Right renal cortex interstitium (tissue), 3 donors: ENCODE measurements around the gene GALK2. TPM values are rescaled to one million over a fixed set of nuclear protein-coding genes. Genes with fewer than 3 reads are reported as not detected.
"Not testable (repeated sequence)": the region's sequence is repeated elsewhere in the genome, so short reads cannot be mapped to it uniquely, and the experiment has no call there.

Experiments used
- DNase-seq, 3 donors: peaks; one replicate each; pipeline ENCODE4 v3.0.0-alpha.2; 2013; ENCODE audit warnings: low read depth in 3 of 3, low spot score in 2 of 3
- polyA plus RNA-seq, 3 donors: library from polyadenylated mRNA; unstranded; fragments of 120-200 nt; gene quantifications; one replicate each; pipeline ENCODE4 v1.2.1, GENCODE V29; 2013; ENCODE audit not compliant: insufficient read length in 3 of 3

GALK2 gene
- polyA plus RNA-seq, 3 donors: 30.7 to 35.7 (median 31.4) TPM

DNA sequence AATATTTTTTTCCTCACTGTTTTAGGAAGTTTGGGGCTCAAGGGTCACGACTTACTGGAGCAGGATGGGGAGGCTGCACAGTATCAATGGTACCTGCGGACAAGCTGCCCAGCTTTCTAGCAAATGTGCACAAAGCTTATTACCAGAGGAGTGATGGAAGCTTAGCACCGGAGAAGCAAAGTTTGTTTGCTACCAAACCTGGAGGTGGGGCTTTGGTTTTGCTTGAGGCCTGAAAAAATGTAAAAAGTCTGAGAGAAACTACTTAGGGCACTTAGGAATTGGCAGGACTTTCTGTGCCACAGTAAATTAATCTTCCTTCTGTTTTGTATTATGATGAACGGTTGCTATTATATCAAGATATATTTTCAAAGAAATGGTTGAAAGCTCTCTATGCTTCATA, 157.9 kb downstream of the GALK2 start:
- no peak for DNase-seq

DNA sequence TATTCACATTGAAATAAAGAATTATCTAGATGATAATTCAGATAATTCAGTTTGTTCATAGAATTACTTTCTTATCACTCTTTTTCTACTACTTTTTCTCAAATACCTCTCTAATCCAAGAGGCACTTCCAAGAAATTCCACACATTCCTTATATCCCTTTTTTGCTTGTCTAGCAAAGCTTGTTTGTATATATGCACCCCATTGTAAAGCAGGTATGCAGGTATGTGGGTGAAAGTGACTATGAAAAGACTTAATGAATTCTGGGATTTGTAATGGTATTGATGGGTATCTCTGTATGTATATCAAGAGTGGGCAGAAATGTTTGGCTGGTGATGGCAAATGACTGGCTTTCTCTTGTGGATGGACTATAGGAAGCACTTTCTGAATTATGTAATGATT, 158.9 kb downstream of the GALK2 start:
- no peak for DNase-seq

DNA sequence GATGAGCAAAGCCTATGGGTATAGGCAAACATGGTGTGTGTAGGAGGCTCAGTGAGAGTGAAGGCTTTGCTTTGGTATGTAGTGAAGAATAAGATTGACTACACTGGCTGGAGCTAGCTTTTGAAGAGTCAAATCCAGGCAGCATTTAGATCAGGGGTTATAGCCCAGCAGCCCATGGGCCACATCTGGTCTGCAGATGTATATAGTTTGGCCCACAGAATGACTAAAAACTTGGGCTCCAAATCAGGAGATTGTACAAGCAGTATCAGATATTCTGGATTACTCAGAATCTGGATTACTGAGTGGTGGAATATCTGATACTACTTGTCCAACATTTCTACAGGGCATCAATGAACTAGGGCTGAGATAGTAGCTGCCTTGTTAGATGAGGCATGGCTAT, 160.1 kb downstream of the GALK2 start:
- no peak for DNase-seq

DNA sequence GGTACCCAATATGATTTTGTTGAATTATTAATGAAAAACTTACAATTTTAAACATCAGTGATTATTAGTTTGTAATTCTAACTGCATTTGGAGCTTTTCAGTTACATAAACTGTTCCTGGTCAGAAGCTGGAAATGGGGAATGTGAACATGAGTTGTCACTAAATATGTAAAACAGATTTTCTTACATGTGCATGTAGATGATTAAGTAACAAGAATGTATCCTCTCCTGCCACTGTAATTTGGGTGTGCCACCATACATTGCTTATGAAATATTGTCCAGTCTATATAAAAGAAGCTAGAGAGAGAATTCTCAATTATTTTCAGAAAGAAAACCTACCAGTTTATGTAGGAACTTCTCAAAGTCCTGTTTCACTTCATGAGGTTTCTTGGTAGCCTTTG, 161.4 kb downstream of the GALK2 start:
- DNase-seq: no peak

DNA sequence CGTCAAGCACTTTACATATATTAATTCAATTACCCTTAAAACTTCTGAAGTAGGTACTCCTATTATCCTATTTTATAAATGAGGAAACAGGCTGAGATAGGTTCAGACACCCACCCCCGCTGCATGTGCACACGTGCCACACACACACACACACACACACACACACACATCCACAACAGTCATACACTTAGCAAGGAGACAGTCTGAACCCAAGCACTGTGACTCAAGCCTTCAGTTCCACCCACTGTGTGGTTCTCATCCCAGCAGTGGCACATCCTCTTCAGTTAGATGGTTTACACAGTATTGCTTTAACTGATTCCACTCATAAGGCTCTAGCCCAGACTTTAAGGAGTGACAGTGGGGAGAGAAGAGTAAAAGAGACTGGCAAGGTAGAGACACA, 161.9 kb downstream of the GALK2 start:
- DNase-seq: no peak

DNA sequence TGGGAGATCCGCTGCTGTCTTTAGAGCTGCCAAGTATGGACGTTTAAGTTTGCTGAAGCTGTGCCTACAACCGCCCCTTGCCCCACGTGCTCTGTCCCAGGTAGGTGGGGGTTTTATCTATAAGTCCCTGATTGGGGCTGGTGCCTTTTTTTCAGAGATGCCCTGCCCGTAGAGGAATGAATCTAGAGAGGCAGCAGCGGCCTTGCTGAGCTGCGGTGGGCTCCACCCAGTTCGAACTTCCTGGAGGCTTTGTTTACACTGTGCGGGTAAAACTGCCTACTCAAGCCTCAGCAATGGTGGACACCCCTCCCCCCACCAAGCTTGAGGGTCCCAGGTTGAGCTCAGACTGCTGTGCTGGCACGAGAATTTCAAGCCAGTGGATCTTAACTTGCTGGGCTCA, 169.6 kb downstream of the GALK2 start:
- DNase-seq: no peak

DNA sequence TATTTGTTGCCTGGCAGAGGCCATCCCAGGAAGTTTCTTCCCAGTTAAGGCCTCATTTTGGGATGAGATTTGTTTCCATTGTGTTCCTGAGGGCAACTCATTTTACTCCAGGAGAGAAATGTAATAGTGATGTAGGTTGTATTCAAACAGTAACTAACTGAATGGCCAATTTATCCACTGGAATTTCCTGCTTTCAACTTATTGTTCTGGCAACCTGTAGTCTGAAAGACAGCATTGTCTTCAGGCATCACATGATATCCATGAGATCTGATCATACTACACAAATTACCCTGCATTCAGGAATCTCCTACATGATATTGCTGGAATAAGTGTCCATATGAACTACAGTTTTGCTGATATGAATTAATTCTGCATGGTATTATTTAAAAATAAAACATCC, 173.5 kb downstream of the GALK2 start:
- DNase-seq: no peak

DNA sequence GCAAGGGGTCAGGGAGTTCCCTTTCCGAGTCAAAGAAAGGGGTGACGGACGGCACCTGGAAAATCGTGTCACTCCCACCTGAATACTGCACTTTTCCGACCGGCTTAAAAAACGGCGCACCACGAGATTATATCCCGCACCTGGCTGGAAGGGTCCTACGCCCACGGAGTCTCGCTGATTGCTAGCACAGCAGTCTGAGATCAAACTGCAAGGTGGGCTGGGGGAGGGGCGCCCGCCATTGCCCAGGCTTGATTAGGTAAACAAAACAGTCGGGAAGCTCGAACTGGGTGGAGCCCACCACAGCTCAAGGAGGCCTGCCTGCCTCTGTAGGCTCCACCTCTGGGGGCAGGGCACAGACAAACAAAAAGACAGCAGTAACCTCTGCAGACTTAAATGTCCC, 184.4 kb downstream of the GALK2 start:
- not testable (repeated sequence) for DNase-seq

DNA sequence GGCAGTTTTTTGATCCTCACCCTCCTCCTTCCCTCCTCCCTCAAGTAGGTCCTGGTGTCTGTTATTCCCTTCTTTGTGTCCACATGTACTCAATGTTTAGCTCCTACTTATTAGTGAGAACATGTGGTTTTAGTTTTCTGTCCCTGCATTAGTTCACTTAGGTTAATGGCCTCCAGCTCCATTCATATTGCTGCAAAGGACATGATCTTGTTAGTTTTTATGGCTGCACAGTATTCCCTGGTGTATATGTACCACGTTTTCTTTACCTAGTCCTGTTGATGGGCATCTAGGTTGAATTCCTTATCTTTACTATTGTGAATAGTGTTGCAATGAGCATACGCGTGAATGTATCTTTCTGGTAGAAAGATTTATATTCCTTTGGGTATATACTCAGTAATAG, 191.3 kb downstream of the GALK2 start:
- no peak for DNase-seq

DNA sequence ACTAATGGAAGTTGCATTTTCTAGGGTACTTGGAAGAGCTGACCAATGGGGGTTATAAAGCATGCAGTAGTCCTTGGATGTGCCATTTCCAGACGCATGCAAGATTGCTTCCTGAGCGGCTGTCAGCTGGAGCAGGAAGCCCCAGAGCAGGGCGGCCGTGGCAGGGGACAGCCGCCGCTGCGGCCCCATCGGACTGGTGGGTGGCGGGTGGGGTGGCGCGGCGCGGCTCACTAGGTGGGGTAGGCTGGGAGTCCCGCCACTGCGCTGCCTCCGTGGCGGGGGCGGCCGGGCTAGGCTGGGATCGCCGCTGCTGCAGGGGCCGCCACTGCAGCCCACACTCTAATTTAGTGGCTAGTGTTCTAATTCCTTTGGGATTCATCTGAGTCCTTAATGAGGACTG, 196.4 kb downstream of the GALK2 start:
- DNase-seq: no peak

DNA sequence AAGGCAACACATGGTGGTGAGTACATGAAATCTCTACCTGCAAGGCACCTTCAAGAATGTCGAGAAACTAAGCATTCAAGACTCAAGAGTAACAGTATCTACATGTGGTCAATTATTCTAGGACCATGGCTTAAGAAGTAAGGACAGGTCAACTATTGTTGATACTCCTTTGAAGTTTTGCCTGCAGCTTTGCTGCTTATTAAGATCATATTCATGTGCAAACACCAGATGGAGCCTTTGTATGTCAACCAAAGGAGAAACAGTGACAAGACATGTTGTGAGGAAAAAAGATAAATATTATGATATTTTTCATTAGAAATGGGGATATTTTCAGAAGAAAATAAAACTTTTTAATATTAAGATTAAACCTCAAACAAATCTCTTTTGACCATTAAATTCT, 200.7 kb downstream of the GALK2 start:
- no peak for DNase-seq

DNA sequence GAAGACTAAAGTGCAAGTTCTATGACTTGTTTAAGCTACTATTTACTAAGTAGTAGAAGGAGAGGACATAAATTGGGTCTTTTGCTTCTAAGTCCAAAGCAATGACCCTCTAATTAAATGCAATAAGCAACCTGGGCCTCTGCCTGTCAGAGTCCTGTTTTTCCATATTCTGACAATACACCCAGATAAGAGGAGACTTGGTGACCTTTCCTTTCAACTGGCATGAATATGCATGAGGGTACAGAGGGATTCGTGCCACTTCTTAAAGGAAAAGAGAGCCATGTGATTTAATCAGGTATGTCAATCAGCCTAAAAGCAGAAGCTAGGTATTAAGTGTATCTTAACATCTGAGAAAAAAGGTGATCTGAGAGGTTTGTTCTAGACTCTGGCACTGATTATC, 202.3 kb downstream of the GALK2 start:
- no peak for DNase-seq

DNA sequence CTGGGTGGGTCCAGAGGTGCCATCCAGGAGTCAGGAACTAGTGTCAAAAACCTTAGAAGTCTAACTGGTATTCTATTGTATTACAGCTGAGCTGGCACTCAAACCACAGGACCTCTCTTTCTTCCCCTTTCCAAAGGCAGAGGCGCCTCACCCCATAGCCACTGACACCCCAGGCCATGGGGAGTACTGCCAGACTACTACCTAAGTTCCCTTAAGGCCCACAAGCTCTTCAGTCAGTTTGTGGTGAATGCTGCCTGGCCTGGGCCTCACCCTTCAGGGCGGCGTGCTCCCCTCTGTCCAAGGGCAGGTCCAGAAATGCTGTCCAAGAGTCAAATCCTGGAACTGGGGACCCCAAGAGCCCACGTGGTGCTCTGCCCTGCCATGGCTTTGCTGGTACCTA, 209.9 kb downstream of the GALK2 start:
- no peak for DNase-seq

DNA sequence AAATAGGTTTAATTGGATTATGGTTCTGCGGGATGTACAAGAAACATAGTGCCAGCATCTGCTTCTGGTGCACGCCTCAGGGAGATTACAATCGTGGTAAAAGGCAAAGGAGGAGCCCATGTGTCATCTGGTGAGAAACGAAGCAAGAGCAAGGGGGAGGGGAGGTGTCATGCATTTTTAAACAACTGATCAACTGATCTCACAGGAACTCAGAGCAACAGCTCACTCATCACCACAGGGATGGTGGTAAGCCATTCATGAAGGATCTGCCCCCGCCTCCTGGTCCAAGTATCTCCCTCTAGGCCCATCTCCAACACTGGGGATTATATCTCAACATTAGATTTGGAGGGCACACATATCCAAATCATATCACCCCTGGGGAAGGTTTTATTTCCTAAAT, 210.9 kb downstream of the GALK2 start:
- DNase-seq: no peak

Other genes with a start within 250 kb of the GALK2 start
- gene SHC4, start 206.3 kb upstream of the GALK2 start, polyA plus RNA-seq: 1 to 10 TPM; 1.8 to 3.1 (median 3.0) TPM
- gene SECISBP2L, start 123.8 kb upstream of the GALK2 start, polyA plus RNA-seq: 10 to 100 TPM; 46.0 to 50.9 (median 49.0) TPM
- 100 to 1,000 TPM; 111 to 122 (median 115) TPM for gene COPS2, start 14.6 kb upstream of the GALK2 start, polyA plus RNA-seq